ENCODE measurements around the gene GRIN2A. TPM values are rescaled to one million over a fixed set of nuclear protein-coding genes. Genes with fewer than 3 reads are reported as not detected.

Gene GRIN2A
- total RNA-seq, 1 donor from 2014 or later = not detected

DNA sequence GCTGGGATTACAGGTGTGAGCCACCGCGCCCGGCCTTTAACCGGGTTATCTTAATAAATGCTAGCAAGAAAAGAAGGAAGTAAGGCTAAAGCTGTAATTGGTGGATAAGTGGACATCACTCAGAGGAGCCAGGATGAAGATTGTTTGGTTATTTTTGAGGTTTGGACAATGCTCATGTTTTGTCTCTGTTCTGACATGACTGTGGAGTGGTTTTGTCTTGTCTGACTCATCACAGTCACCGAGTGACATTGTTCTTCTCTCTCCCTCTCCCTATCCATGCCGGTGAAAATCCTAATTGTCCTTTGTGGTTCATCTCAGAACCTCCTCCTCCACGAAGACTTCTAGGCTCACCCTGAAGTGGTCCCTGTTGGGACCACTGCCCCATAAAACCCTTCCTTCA, 23.5 kb upstream of the GRIN2A start:
- H3K9me3 Mint-ChIP-seq = peaks cover 12% of the 10 kb centered on the region
- no peaks in the 10 kb centered on the region for H3K4me1 Mint-ChIP-seq
- H3K36me3 Mint-ChIP-seq (ENCODE audit: low read depth) = no peaks in the 10 kb centered on the region
- intact Hi-C loops (cut with micrococcal nuclease) = no loop called here
- H3K27me3 Mint-ChIP-seq = no peaks in the 10 kb centered on the region
- H3K27ac Mint-ChIP-seq = no peak overlapping the region
- no peak overlapping the region for H3K4me3 Mint-ChIP-seq
- DNase-seq = no peak

DNA sequence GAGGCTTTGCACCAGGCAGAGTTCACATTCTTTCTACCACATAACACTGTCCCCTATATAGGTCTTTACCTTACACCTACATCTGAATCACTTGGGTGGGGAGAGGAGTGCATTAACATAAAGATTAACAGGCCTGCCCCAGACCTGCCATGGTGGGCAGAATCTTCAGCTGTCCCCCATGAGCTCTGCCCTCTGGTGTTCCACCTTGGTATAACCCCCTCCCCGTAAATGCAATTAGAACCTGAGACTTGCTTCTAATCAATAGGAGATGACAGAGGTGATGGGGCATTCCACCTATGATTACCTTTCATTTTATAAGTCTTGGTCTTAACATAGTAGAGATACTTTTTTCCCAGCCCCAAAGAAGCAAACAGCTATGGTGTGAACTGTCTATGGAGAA, 20.4 kb upstream of the GRIN2A start:
- Mint-ChIP-seq H3K36me3 (ENCODE audit: low read depth) (no peaks in the 10 kb centered on the region), H3K27ac (no peak overlapping the region), H3K4me3 (no peak overlapping the region), H3K27me3 (no peaks in the 10 kb centered on the region), H3K9me3 (peaks cover 12% of the 10 kb centered on the region), H3K4me1 (no peaks in the 10 kb centered on the region)
- DNase-seq = no peak
- intact Hi-C loops (cut with micrococcal nuclease) = no loop called here

DNA sequence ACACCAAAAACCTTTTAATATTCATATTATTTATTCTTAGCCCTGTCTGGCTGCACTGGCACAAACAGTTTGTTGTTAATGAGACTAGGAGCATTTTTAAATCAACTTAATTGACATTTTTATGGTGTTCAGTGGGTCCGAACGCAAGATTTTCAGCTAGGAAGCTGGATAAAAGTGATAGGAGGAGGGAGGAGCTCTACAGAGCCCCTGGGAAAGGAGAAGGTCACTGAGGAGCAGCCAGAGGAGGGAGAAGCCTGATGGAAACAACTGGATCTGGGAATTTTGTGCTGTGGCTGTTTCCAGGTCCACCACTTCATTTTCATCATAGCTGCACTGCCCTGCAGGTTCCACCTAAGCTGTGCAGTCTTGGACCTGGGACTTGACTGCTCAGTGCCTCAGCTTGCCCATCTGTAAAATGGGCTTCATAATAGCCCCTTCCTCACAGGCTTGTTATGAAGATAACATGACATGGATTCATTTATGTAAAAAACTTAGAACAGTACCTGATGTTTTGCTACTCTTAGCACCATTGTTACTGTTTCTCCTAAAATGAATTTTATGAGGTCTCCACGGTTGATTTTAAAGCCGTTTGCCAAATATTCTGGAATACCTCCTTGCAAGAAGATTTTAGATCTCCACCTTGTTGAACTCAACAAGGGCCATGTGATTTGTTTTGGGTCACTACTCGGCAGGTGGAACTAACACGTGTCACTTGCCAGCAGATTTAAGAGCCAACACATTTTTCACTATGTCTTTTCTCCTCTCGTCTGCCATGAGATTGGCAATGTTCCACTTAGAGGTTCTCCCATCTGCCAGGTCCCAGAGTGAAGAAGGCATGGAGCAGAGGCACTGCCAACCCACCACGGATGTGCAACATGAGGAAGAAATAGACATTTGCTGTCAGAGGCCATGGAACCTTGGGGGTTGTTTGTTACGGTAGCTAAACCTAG, 18.7 kb upstream of the GRIN2A start:
- intact Hi-C loops (cut with micrococcal nuclease) = no loop called here
- Mint-ChIP-seq H3K9me3 (peaks cover 11% of the 10 kb centered on the region), H3K4me3 (no peak overlapping the region), H3K27me3 (no peaks in the 10 kb centered on the region), H3K4me1 (no peaks in the 10 kb centered on the region), H3K36me3 (ENCODE audit: low read depth) (no peaks in the 10 kb centered on the region), H3K27ac (no peak overlapping the region)
- DNase-seq = no peak

DNA sequence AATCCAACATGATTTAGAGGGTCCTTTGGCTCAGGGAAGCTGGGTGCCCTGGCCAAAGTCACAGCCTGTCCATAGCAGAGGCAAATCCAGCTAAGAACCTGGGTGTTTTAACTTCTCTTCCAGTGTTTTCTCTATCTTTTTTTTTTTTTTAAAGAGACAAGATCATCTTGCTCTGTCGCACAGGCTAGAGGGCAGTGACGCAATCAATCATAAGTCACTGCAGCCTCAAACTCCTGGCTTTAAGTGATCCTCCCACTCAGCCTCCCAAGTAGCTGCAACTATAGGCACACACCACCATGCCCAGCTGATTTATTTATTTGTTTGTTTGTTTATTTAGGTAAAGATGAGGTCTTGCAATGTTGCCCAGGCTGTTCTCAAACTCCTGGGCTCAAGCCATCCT, 14.8 kb upstream of the GRIN2A start:
- Mint-ChIP-seq H3K4me1 (no peaks in the 10 kb centered on the region), H3K27me3 (peaks cover 1% of the 10 kb centered on the region), H3K36me3 (ENCODE audit: low read depth) (no peaks in the 10 kb centered on the region), H3K4me3 (no peak overlapping the region), H3K27ac (no peak overlapping the region), H3K9me3 (no peaks in the 10 kb centered on the region)
- intact Hi-C loops (cut with micrococcal nuclease) = no loop called here
- DNase-seq = no peak

DNA sequence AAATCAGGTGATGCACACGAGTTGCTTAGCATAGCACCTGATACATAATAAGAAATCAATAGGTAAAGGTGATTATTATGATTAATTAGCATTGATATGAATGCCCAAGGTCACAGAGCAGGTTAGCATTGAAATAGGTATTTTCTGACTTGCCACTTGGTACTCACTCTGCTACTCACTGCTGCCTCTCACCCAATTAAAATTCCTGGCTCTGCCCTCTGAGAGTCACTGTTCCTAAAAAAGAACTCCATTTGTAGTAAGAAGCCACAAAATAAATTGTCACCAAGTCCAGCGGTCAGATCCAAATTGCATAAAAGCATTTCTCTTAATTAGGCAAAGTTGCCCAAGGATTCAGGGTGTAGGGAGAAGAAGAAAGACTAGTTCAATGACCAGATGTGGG, 8.9 kb upstream of the GRIN2A start:
- intact Hi-C loops (cut with micrococcal nuclease) = no loop called here
- Mint-ChIP-seq H3K27ac (no peak overlapping the region), H3K27me3 (peaks cover 1% of the 10 kb centered on the region), H3K36me3 (ENCODE audit: low read depth) (no peaks in the 10 kb centered on the region), H3K4me1 (no peaks in the 10 kb centered on the region), H3K4me3 (no peak overlapping the region), H3K9me3 (no peaks in the 10 kb centered on the region)
- no peak for DNase-seq

DNA sequence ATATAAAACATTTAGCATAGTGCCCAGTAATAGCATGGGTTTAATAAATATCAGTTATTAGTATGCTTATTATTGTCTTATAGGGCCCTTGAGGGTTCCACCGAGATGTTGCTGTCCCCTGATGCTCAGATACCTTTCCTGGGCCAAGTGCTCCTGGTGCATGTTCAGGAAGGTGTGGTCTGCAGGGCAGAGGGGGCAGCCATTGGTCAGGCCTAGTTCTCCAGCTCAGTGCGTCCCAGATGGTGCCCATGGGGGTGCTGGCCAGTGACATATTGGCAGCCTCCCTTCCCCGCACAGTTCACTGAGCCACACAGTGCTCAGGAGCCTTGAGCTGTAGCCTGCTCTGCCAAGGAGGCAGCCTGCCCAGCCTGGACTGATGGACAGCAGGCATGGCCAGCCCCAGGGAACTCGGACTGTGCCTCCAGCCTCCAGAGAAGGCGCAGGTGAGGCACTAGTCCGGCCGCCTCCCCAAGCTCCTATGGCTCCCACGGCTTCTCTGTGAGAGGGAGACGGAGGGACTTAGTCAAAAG, 7.7 kb upstream of the GRIN2A start:
- no peaks in the 10 kb centered on the region for H3K36me3 Mint-ChIP-seq (ENCODE audit: low read depth)
- no peaks in the 10 kb centered on the region for H3K9me3 Mint-ChIP-seq
- DNase-seq = no peak
- intact Hi-C loops (cut with micrococcal nuclease) = no loop called here
- H3K4me3 Mint-ChIP-seq = no peak overlapping the region
- H3K27me3 Mint-ChIP-seq = peaks cover 7% of the 10 kb centered on the region
- H3K27ac Mint-ChIP-seq = no peak overlapping the region
- no peaks in the 10 kb centered on the region for H3K4me1 Mint-ChIP-seq

DNA sequence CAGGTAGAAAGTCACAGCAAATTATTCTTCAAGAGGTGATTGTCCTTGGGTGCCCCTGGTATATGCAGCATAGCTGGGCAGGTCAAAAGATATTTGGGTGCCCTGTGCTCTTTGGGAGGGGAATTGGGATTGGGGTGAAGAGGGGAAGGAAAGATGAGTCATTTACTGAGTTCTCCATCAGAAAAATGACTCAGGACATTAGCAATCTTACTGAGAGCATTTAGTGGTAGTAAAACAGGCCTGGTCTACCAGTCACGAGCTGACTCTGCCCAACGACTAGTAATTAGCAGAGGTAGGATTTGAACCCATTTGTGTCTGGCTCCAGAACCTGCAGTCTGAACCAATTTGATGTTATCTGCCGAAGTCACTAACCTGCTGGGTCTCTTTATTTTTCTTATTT, 6.0 kb upstream of the GRIN2A start:
- Mint-ChIP-seq H3K27ac (no peak overlapping the region), H3K27me3 (peaks cover 18% of the 10 kb centered on the region)
- intact Hi-C loops (cut with micrococcal nuclease) = no loop called here

DNA sequence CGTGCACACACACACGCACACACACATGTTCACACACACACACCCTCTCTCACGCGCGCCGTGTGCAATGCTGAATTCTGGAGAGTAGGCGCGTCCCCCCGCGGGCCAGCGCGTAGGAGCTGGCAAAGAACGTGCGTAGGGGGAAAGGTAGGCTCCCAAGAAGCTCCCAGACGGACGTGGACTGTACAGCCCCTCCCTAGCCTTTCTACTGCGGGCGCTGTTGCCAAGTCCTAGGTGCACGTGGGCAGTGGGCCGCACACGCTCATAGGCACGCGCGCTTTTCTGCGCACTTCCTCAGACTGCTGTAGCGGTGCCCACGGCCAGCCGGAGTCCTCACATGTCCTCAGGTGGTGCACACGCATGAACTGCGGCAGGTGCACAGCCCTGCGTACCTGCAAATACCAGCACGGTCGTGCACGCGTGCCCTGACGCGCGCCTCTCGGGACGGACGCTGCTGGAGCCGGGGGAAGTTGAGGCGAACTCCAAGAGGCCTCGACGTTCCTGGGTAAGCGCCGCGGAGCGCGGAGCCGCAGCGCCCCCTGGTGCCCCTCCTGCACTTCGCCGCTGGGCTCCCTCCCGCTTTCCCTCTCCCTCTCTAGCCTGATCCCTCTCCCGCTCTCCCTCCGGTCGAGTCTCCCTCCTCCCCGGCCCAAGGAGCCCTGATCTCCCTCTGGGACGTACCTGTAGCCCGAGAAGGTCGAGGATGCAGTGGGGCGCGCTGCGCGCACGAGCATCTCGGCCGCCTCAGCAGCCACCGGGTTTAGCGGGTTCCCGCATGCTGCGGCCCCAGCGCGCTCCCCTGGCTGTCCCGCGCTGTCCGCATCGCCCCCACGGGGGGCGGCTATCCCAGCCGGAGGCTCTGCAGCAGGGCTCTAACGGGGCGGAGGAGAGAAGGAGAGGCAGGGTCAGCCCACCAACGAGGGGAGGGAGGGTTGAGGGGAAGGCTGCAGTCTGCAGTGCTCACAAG, 749 bp downstream of the GRIN2A start:
- intact Hi-C loops (cut with micrococcal nuclease) = loop anchor here (2.0 kb wide), 1 partner anchor 1021 kb away; no protein-coding TSS in a partner anchor
- H3K4me1 Mint-ChIP-seq = peaks cover 5% of the 10 kb centered on the region
- peak; percentile 82 for DNase-seq
- peak overlapping the region; percentile 42 for H3K4me3 Mint-ChIP-seq
- H3K27me3 Mint-ChIP-seq = peaks cover 38% of the 10 kb centered on the region
- no peak overlapping the region for H3K27ac Mint-ChIP-seq
- no peaks in the 10 kb centered on the region for H3K36me3 Mint-ChIP-seq (ENCODE audit: low read depth)
- no peaks in the 10 kb centered on the region for H3K9me3 Mint-ChIP-seq

More for the DNA sequence above, 6.0 kb upstream of the GRIN2A start:
- Mint-ChIP-seq H3K9me3 (no peaks in the 10 kb centered on the region), H3K4me3 (no peak overlapping the region), H3K36me3 (ENCODE audit: low read depth) (no peaks in the 10 kb centered on the region), H3K4me1 (peaks cover 2% of the 10 kb centered on the region)
- no peak for DNase-seq

DNA sequence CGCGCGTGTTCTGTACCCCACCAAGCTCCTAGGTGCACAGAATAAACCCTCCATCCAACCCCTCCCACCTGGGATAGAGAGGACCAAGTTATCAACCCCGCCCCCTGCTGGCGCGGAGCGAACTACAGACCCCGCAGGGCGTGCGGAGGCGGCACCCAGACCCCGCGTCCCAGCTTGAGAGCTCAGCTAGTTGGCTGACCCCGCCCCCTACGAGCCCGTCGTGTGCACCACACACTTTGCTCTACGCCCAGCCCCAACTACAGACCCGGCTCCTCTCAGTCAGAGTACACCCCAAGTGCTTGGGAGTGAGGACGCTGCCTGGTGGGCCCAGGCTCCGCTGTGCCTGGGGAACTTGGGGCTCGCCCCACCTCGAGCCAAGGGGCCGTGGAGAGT, 1.5 kb downstream of the GRIN2A start:
- Mint-ChIP-seq H3K4me1 (peaks cover 5% of the 10 kb centered on the region), H3K4me3 (no peak overlapping the region), H3K27me3 (peaks cover 38% of the 10 kb centered on the region)

DNA sequence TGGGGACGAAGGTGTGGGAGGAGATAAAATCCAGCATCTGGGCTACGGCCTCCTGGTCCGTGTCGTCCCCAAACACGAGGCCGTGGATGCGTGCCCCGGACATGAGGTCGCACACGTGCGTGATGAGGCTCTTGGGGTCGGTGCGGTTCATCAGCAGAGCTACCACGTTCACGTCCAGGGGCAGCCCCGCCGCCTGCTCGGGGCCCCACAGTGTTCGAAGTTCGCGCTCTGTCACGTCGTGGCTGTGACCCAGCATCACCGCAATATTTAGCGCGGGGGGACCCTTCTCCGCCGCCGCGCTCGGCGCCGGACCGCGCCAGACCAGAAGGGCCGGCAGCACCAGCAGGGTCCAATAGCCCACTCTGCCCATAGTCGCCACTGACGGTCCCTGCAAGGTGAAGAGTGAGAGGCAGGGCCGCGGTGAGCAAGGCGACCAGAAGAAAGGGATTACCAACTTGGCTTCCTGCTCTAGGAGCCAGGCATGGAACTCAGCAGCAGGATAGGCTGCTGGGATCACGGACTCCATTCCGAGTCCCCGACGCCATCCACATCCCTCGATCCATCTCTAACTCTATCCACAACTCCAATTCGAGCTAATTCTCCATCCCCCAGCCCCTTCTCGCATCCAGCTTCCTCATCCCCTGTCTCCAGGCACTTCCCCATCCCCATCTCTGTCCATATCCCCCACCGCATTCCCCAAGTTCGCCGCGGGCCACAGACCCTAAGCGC, 2.0 kb downstream of the GRIN2A start:
- H3K4me3 Mint-ChIP-seq = no peak overlapping the region
- H3K27ac Mint-ChIP-seq = no peak overlapping the region
- no peaks in the 10 kb centered on the region for H3K9me3 Mint-ChIP-seq
- DNase-seq = no peak
- peaks cover 5% of the 10 kb centered on the region for H3K4me1 Mint-ChIP-seq
- H3K27me3 Mint-ChIP-seq = peaks cover 35% of the 10 kb centered on the region
- intact Hi-C loops (cut with micrococcal nuclease) = loop anchor here (2.0 kb wide), 1 partner anchor 1019 kb away; no protein-coding TSS in a partner anchor
- H3K36me3 Mint-ChIP-seq (ENCODE audit: low read depth) = no peaks in the 10 kb centered on the region

More for the DNA sequence above, 1.5 kb downstream of the GRIN2A start:
- Mint-ChIP-seq H3K9me3 (no peaks in the 10 kb centered on the region), H3K27ac (no peak overlapping the region), H3K36me3 (ENCODE audit: low read depth) (no peaks in the 10 kb centered on the region)
- intact Hi-C loops (cut with micrococcal nuclease) = loop anchor here (2.0 kb wide), 1 partner anchor 1020 kb away; no protein-coding TSS in a partner anchor
- DNase-seq = peak; percentile 66

DNA sequence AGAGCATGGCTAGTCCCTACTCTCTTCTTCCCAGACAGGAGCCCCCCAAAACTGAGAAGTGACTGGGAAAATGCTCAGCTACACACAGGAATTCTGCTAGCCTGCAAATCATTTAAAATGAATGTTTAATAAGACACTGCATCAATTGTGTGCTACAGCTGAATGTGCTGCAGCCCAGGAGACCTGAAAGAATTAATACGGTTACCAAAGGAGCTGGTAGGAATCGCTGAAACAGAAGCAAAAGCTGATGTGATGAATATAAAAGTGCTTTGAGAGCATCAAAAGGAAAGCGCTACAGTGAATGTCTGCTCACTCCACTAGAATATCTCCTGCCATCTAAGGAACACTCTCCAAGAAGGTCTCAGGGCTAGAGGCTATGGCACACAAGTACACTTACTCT, 3.7 kb downstream of the GRIN2A start:
- intact Hi-C loops (cut with micrococcal nuclease) = no loop called here
- Mint-ChIP-seq H3K4me1 (peaks cover 4% of the 10 kb centered on the region), H3K27me3 (peaks cover 22% of the 10 kb centered on the region), H3K27ac (no peak overlapping the region), H3K36me3 (ENCODE audit: low read depth) (no peaks in the 10 kb centered on the region), H3K4me3 (no peak overlapping the region), H3K9me3 (no peaks in the 10 kb centered on the region)
- no peak for DNase-seq

DNA sequence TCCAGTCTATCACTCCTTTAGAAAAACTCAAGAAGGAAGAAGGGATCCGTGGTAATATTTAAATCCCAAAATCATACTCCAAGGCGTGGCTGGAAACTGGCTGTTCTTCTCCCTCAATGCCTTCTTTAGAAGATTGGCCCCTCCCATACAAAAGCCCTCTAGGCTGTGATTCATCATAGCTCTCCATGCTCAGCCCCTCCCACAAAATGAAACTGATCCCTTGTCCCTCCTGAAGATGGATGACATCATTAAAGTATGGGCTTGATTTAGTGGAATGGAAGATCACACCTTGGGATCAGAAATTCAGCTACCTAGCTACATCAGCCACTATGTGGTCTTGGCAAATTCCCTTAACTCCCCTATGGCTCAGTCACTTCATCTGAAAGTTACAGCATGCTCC, 4.1 kb downstream of the GRIN2A start:
- H3K4me1 Mint-ChIP-seq = peaks cover 3% of the 10 kb centered on the region
- H3K4me3 Mint-ChIP-seq = no peak overlapping the region
- no peak overlapping the region for H3K27ac Mint-ChIP-seq
- intact Hi-C loops (cut with micrococcal nuclease) = no loop called here
- H3K36me3 Mint-ChIP-seq (ENCODE audit: low read depth) = no peaks in the 10 kb centered on the region
- DNase-seq = no peak
- no peaks in the 10 kb centered on the region for H3K9me3 Mint-ChIP-seq
- H3K27me3 Mint-ChIP-seq = peaks cover 19% of the 10 kb centered on the region

All from activated CD4-positive, alpha-beta T cell treated with anti-CD3 and anti-CD28 coated beads, Interleukin-2, amount 10 ng/mL, durations not matched to agents 24 days and 14 days (primary cell).